BLaER1 treated with 17β-estradiol and CSF1 and Interleukin-3, amounts not matched to agents 10 nM and 100 nM (cell line): Measurements from ENCODE around the gene SDK1.

ENCODE experiments used
- H3K27ac ChIP-seq, 11 experiments: shearing (Covaris generic); formaldehyde crosslinking; 2 replicates each; pipeline ENCODE4 v1.8.1; 2022
- H3K27me3 ChIP-seq, 11 experiments: shearing (Covaris generic); formaldehyde crosslinking; 2 replicates each; pipeline ENCODE4 v1.8.1; 2022
- H3K36me3 ChIP-seq, 11 experiments: shearing (Covaris generic); formaldehyde crosslinking; 2 replicates each; pipeline ENCODE4 v1.8.1; 2022
- H3K4me1 ChIP-seq, 10 experiments: shearing (Covaris generic); formaldehyde crosslinking; 2 replicates each; pipeline ENCODE4 v1.8.1; 2022
- H3K4me2 ChIP-seq, 11 experiments: shearing (Covaris generic); formaldehyde crosslinking; 2 replicates each; pipeline ENCODE4 v1.8.1; 2022
- H3K4me3 ChIP-seq, 10 experiments: shearing (Covaris generic); formaldehyde crosslinking; 2 replicates each; pipeline ENCODE4 v1.8.1; 2022
- H3K9ac ChIP-seq, 11 experiments: shearing (Covaris generic); formaldehyde crosslinking; 2 replicates each; pipeline ENCODE4 v1.8.1; 2022
- H3K9me3 ChIP-seq, 11 experiments: shearing (Covaris generic); formaldehyde crosslinking; replicated peaks in 1 of 11; 2 replicates each; pipeline ENCODE4 v1.8.1; 2022
- H4K20me1 ChIP-seq, 11 experiments: shearing (Covaris generic); formaldehyde crosslinking; 2 replicates each; pipeline ENCODE4 v1.8.1; 2022
- Cebpa-rat ChIP-seq, 11 experiments: shearing (Covaris generic); IDR thresholded peaks; 2 replicates each; pipeline ENCODE4 v1.8.1; 2022

Gene SDK1

DNA sequence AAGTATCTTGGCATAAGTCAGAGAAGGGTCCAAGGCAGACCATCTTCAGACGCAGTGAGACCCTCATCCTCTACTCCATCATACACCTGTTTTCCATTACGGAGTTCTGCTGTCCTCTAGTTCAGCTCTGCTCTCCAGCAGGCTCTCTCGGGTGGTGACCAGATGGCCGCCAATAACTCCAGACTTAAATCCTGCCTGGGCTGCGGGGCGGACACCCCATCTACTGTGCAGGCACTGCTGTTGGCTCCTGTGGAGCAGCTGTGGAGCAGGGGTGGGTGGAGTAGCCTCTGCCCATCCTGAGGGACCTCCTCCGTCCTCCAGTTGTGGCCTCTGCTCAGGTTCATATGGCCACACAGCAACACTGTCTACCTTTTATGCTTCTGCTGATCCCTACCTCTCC lies 608.1 kb downstream of the SDK1 start:
- no peak for TF ChIP-seq Cebpa-rat (IDR thresholded peaks at IDR 0.05)
- H3K9ac ChIP-seq, result no peak overlapping the region
- no peak overlapping the region for H3K4me3 ChIP-seq
- H3K27me3 ChIP-seq, result no peaks in the 10 kb centered on the region
- H3K4me1 ChIP-seq, result peaks cover 28 to 45% (median 37%) of the 10 kb centered on the region in 10 experiments
- no peak overlapping the region for H3K4me2 ChIP-seq
- peaks cover 0 to 10% (median 0%) of the 10 kb centered on the region in 11 experiments; a peak in 6 of 22 replicates for H3K9me3 ChIP-seq
- H3K36me3 ChIP-seq, result no peaks in the 10 kb centered on the region
- H3K27ac ChIP-seq, result no peak overlapping the region
- H4K20me1 ChIP-seq, result no peaks in the 10 kb centered on the region

DNA sequence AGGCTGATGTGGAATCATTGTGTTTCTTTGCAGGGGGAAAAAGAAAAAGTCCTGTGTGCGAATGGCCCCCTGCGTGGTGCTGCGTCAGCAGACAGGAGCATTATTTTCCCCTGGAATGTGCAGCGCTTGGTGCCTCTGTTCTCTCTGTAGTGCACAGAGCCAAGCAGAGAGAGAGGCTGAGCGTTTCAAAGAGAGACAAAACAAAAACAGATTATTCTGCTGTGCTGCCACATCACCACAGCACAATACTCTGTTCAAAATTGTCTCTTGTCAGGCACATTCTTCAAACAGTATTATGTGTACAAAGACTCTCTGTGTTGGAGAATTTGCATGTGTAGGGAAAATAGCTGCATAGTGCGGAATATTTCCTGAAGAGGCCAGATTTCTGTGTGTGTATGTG lies 609.0 kb downstream of the SDK1 start:
- no peak for TF ChIP-seq Cebpa-rat (IDR thresholded peaks at IDR 0.05)
- Histone ChIP-seq H3K36me3 (no peaks in the 10 kb centered on the region), H3K4me3 (no peak overlapping the region), H3K27me3 (no peaks in the 10 kb centered on the region), H3K4me2 (0 out of 22 replicates have a peak overlapping the region, but pooled peaks of 4 of the 11 experiments have one; percentile 83 to 93 (median 86)), H3K27ac (no peak overlapping the region), H4K20me1 (no peaks in the 10 kb centered on the region), H3K9me3 (peaks cover 0 to 15% (median 3%) of the 10 kb centered on the region in 11 experiments; a peak in 15 of 22 replicates), H3K4me1 (peaks cover 37 to 51% (median 46%) of the 10 kb centered on the region in 10 experiments), H3K9ac (no peak overlapping the region)

DNA sequence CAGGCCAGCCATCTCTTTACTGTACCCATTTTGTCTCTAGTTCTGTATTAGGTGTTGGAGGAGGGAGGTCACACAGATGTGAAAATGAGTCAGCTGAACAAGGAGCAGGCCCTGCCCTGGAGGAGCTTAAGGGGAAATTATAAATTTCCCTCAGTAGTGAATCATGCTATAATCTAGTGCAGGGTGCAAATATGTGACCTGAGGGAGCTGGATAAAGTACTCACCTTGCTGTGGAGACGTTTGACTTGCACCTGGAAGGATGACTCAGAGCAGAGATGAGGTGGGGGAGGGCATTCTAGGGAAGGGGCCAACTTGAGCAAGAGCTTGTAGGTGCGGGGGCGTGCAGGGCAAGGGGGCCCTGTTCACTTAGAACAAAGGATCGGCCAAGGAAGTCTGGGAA lies 610.6 kb downstream of the SDK1 start:
- H4K20me1 ChIP-seq, result no peaks in the 10 kb centered on the region
- H3K27me3 ChIP-seq, result no peaks in the 10 kb centered on the region
- H3K27ac ChIP-seq, result peak overlapping the region in 8 of 11 experiments; percentile 59 to 90 (median 74); a peak in 15 of 22 replicates
- TF ChIP-seq Cebpa-rat (IDR thresholded peaks at IDR 0.05), result no peak
- H3K4me3 ChIP-seq, result no peak overlapping the region; a peak in 2 of 20 replicates
- H3K9me3 ChIP-seq, result peaks cover 0 to 19% (median 8%) of the 10 kb centered on the region in 11 experiments; a peak in 15 of 22 replicates
- peaks cover 54 to 67% (median 62%) of the 10 kb centered on the region in 10 experiments for H3K4me1 ChIP-seq
- H3K36me3 ChIP-seq, result no peaks in the 10 kb centered on the region
- peak overlapping the region; percentile 65 to 93 (median 83) for H3K4me2 ChIP-seq
- peak overlapping the region in 4 of 11 experiments; percentile 58 to 70 (median 66); a peak in 7 of 22 replicates for H3K9ac ChIP-seq

DNA sequence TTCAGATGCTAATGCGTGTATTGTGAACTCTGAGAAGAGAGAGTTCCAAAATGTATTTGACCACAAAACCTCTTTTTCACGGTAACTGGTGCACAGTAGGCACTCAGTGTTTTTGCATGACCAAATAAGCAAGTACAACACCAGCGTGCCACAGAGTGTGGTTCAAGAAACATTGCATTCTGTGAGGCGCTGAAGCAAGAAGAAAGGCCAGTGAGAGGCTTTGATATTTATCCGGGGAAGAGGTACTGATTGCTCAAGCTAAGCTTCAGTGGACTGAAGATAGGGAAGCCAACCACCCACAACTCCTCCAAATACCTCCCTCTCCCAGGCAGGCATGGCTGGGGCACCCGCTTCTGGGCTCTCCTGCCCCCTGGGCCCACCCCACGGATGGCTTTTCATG lies 611.2 kb downstream of the SDK1 start:
- H3K27me3 ChIP-seq, result no peaks in the 10 kb centered on the region
- H3K4me3 ChIP-seq, result peak overlapping the region in 6 of 10 experiments; percentile 5 to 30 (median 12); a peak in 7 of 20 replicates
- peaks cover 0 to 19% (median 8%) of the 10 kb centered on the region in 11 experiments; a peak in 15 of 22 replicates for H3K9me3 ChIP-seq
- H4K20me1 ChIP-seq, result no peaks in the 10 kb centered on the region
- H3K36me3 ChIP-seq, result no peaks in the 10 kb centered on the region
- peak overlapping the region in 9 of 11 experiments; percentile 31 to 90 (median 74); a peak in 17 of 22 replicates for H3K27ac ChIP-seq
- H3K4me2 ChIP-seq, result peak overlapping the region; percentile 65 to 93 (median 83)
- peak overlapping the region in 8 of 11 experiments; percentile 28 to 70 (median 58); a peak in 15 of 22 replicates for H3K9ac ChIP-seq
- TF ChIP-seq Cebpa-rat (IDR thresholded peaks at IDR 0.05), result peak in 5 of 11 experiments; percentile 19 to 85 (median 58); a peak in 4 of 22 replicates
- peaks cover 60 to 73% (median 68%) of the 10 kb centered on the region in 10 experiments for H3K4me1 ChIP-seq

DNA sequence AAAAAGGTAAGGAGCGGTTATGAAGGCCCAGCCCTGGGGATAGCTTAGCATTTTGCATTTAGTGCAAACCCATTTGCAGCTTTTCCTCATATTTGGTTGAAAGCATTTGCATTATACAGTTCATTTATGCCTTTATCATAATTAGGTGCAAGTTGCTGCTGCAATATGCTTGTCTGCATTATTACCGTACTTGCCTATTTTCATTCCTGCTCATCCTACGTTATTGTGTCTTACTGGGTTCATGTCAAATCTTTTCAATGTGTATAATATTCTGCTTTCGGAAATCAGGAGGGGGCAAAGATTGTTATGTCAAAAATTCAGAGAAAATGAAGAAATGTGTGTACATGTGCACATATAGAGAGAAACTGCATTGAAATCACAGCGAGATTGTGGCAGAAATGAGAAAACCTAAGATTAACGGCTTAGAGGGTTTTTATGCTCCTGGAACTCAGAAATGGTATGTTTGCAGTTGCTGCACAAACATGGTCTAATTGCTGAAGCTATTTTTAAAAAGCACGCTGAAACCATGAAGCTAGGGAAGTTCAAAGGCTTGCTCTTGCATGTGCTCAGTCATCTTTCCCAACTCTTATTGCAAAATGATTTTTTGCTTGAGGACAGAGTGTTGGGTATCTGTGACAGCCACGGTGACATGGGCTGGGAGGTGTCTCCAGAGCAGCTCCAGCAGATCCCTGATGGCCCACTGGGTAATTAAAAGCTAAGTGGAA lies 613.2 kb downstream of the SDK1 start:
- Histone ChIP-seq H3K9ac (peak overlapping the region in 4 of 11 experiments; percentile 27 to 67 (median 38); a peak in 4 of 22 replicates), H3K9me3 (peaks cover 5 to 27% (median 15%) of the 10 kb centered on the region in 11 experiments; a peak in 19 of 22 replicates), H3K4me2 (peak overlapping the region; percentile 65 to 93 (median 83)), H3K27ac (peak overlapping the region; percentile 11 to 90 (median 74); a peak in 19 of 22 replicates), H4K20me1 (no peaks in the 10 kb centered on the region), H3K27me3 (no peaks in the 10 kb centered on the region), H3K4me1 (peaks cover 75 to 92% (median 86%) of the 10 kb centered on the region in 10 experiments), H3K4me3 (no peak overlapping the region), H3K36me3 (no peaks in the 10 kb centered on the region)
- TF ChIP-seq Cebpa-rat (IDR thresholded peaks at IDR 0.05), result peak; percentile 46 to 87 (median 68); a peak in 15 of 22 replicates

DNA sequence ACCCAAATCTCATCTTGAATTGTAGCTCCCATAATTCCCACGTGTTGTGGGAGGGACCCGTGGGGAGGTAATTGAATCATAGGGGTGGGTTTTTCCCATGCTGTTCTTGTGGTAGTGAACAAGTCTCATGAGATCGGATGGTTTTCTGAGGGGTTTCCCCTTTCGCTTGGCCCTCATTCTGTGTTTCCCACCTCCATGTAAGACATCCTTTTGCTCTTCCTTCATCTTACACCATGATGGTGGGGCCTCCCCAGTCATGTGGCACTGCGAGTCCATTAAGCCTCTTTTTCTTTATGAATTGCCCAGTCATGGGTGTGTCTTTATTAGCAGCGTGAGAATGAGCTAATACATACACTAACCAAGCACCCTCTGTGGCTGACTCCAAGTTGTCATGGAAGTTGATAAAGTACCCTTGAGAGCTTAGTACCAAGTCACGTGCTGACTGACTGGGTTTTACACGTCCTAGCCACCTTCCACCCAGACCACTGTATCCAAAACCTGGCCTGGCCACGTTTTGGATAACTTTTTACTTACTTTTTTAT lies 614.4 kb downstream of the SDK1 start:
- H4K20me1 ChIP-seq, result no peaks in the 10 kb centered on the region
- peaks cover 5 to 27% (median 15%) of the 10 kb centered on the region in 11 experiments; a peak in 19 of 22 replicates for H3K9me3 ChIP-seq
- H3K27me3 ChIP-seq, result no peaks in the 10 kb centered on the region
- peak overlapping the region; percentile 65 to 93 (median 83) for H3K4me2 ChIP-seq
- peak overlapping the region; percentile 35 to 90 (median 63); a peak in 19 of 22 replicates for H3K27ac ChIP-seq
- H3K9ac ChIP-seq, result peak overlapping the region in 3 of 11 experiments; percentile 61 to 71 (median 66); a peak in 6 of 22 replicates
- peaks cover 75 to 92% (median 89%) of the 10 kb centered on the region in 10 experiments for H3K4me1 ChIP-seq
- H3K4me3 ChIP-seq, result peak overlapping the region in 2 of 10 experiments; percentile 11 to 29; a peak in 1 of 20 replicates
- no peak for TF ChIP-seq Cebpa-rat (IDR thresholded peaks at IDR 0.05)
- H3K36me3 ChIP-seq, result no peaks in the 10 kb centered on the region

DNA sequence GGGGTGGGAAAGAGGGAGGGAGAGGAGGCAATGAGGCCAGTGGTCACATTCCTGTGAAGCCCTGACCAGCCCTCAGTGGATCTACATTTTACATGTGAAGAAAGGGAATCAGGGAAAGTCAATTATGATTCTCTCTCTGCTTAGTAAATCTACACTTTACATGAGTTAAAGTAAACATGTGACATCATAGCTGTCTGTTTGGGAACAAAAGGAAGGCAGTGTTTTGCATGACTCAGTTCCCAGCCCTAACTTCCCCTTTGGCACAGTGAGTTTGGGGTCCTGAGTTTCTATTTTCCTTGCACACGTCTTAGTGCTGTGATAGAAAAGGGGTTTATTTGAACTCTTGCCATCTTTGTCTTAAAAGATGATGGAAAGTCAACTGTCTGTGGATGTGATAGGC lies 615.1 kb downstream of the SDK1 start:
- TF ChIP-seq Cebpa-rat (IDR thresholded peaks at IDR 0.05), result no peak
- Histone ChIP-seq H3K9ac (peak overlapping the region in 5 of 11 experiments; percentile 13 to 71 (median 61); a peak in 6 of 22 replicates), H3K4me2 (peak overlapping the region; percentile 65 to 93 (median 83); a peak in 21 of 22 replicates), H3K9me3 (peaks cover 5 to 20% (median 15%) of the 10 kb centered on the region in 11 experiments; a peak in 19 of 22 replicates), H3K36me3 (no peaks in the 10 kb centered on the region), H4K20me1 (no peaks in the 10 kb centered on the region), H3K27me3 (no peaks in the 10 kb centered on the region), H3K4me3 (no peak overlapping the region), H3K27ac (peak overlapping the region in 10 of 11 experiments; percentile 22 to 90 (median 65); a peak in 18 of 22 replicates), H3K4me1 (peaks cover 75 to 85% (median 82%) of the 10 kb centered on the region in 10 experiments)

DNA sequence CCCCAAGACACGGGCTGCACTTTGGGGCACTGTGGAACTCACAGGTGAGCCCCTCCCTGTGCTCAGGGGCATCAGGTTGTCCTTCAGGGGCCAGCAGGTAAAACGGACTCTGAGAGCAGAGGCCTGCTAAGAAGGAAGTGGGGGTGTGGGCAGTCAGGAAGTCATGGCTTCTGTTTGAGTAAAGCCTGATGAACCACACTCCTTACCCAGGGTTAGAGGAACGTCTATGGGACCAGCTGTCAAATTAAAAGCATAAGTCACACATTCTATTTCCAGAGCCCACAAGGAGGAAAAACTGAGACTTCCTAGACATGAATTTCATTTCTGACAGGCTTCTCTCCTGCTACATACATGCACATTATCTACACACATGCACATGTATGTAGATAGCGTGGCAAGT lies 616.4 kb downstream of the SDK1 start:
- H3K27ac ChIP-seq, result peak overlapping the region in 5 of 11 experiments; percentile 1 to 90 (median 84); a peak in 6 of 22 replicates
- H3K4me2 ChIP-seq, result peak overlapping the region; percentile 60 to 87 (median 73)
- no peaks in the 10 kb centered on the region for H4K20me1 ChIP-seq
- no peak for TF ChIP-seq Cebpa-rat (IDR thresholded peaks at IDR 0.05)
- no peak overlapping the region; a peak in 1 of 22 replicates for H3K9ac ChIP-seq
- no peak overlapping the region for H3K4me3 ChIP-seq
- H3K9me3 ChIP-seq, result peaks cover 5 to 18% (median 15%) of the 10 kb centered on the region in 11 experiments; a peak in 17 of 22 replicates
- peaks cover 63 to 72% (median 69%) of the 10 kb centered on the region in 10 experiments for H3K4me1 ChIP-seq
- H3K36me3 ChIP-seq, result no peaks in the 10 kb centered on the region
- H3K27me3 ChIP-seq, result no peaks in the 10 kb centered on the region
